HepG2 (cell line): ENCODE measurements around the gene FEV. TPM values are rescaled to one million over a fixed set of nuclear protein-coding genes. Genes with fewer than 3 reads are reported as not detected.

ENCODE experiments used
- ATAC-seq: fragments of 200-7000 bp; cut with Tn5 transposase; 3 replicates; pipeline ENCODE4 v1.9.1; 2020; ENCODE audit warnings: mild to moderate bottlenecking, moderate library complexity
- BruUV-seq: library from RNA; stranded (reverse); fragments of 400-500 nt; replicated peaks from 2 replicates; lab custom pipeline; 2021; lab: Mats Ljungman, UMichigan
- CTCF ChIA-PET: fragments of 300-600 bp; formaldehyde crosslinking; extraction: SDS; loops from one replicate; lab custom pipeline; 2021; ENCODE audit warnings: low total read pairs, inconsistent platforms, low intra/inter-chr PET ratio; lab: Yijun Ruan, JAX
- POLR2A ChIA-PET: fragments of 350-600 bp; sonication (Branson Sonifier 250); formaldehyde crosslinking; loops from one replicate; lab custom pipeline; 2020; ENCODE audit warnings: antibody characterized with exemption, inconsistent platforms; lab: Yijun Ruan, JAX
- DNase-seq: peaks from one replicate; pipeline ENCODE4 v3.0.0-alpha.2; 2015; ENCODE audit warnings: low spot score
- FAIRE-seq: peaks from 3 replicates; lab custom pipeline; 2011; peaks lifted over from hg19 to GRCh38; lab: Jason Lieb, UNC
- H2AFZ ChIP-seq: one replicate; pipeline ENCODE4 v1.6.1; 2011; ENCODE audit warnings: low read length, inconsistent platforms
- H3K27ac ChIP-seq: fragments of 300-600 bp; 3 replicates; pipeline ENCODE4 v1.8.0; 2011; ENCODE audit warnings: mixed run types, mild to moderate bottlenecking, mixed read lengths, low read length, inconsistent platforms; ENCODE audit not compliant: insufficient read depth; ENCODE audit errors: extremely low read length
- H3K27me3 ChIP-seq, 2 experiments: fragments of 200-600 bp in 1 of 2; 2 replicates in 1 of 2; 3 replicates in 1 of 2; pipeline versions ENCODE4 v1.6.0 to v1.8.0; 2011; ENCODE audit warnings: low read length in 2 of 2, mild to moderate bottlenecking in 2 of 2, moderate library complexity in 2 of 2, inconsistent platforms in 1 of 2; ENCODE audit not compliant: insufficient read depth in 2 of 2, control insufficient read depth in 1 of 2
- H3K36me3 ChIP-seq, 2 experiments: fragments of 200-600 bp in 1 of 2; replicated peaks in 1 of 2; 2 replicates in 1 of 2; 3 replicates in 1 of 2; pipeline versions ENCODE4 v1.5.1 to v1.8.0; 2011; ENCODE audit warnings: low read length in 2 of 2, inconsistent platforms in 1 of 2; ENCODE audit not compliant: insufficient read depth in 2 of 2, control insufficient read depth in 1 of 2
- H3K4me1 ChIP-seq: 2 replicates; pipeline ENCODE4 v1.5.1; 2012; ENCODE audit warnings: low read length, inconsistent platforms; ENCODE audit not compliant: insufficient read depth
- H3K4me2 ChIP-seq: 2 replicates; pipeline ENCODE4 v1.6.0; 2011; ENCODE audit warnings: low read depth, low read length, inconsistent platforms
- H3K4me3 ChIP-seq, 3 experiments: fragments of 200-600 bp in 1 of 3; sonication (generic), shearing (Covaris generic) in 1 of 3; replicated peaks in 1 of 3; 2 replicates each; pipeline ENCODE4 v1.5.1; 2011 to 2016; ENCODE audit warnings: low read length in 3 of 3, inconsistent platforms in 2 of 3, low read depth in 2 of 3, mild to moderate bottlenecking in 2 of 3, control low read depth in 1 of 3, mixed read lengths in 1 of 3; ENCODE audit not compliant: insufficient read depth in 1 of 3
- H3K79me2 ChIP-seq: one replicate; pipeline ENCODE4 v1.6.1; 2011; ENCODE audit warnings: low read length, inconsistent platforms; ENCODE audit not compliant: insufficient read depth
- H3K9ac ChIP-seq: 2 replicates; pipeline ENCODE4 v1.6.0; 2011; ENCODE audit warnings: mild to moderate bottlenecking, low read depth, low read length, inconsistent platforms; ENCODE audit not compliant: insufficient read depth
- H3K9me3 ChIP-seq: 2 replicates; pipeline ENCODE4 v1.5.1; 2012; ENCODE audit warnings: mild to moderate bottlenecking, low read length
- H4K20me1 ChIP-seq: 2 replicates; pipeline ENCODE4 v1.6.0; 2011; ENCODE audit warnings: inconsistent platforms, mild to moderate bottlenecking, low read length, moderate library complexity; ENCODE audit not compliant: insufficient read depth
- CEBPB ChIP-seq: IDR thresholded peaks from 2 replicates; pipeline ENCODE4 v1.6.1; 2011; ENCODE audit warnings: low read depth, low read length, improper control_type of control experiment, borderline replicate concordance
- HES4 ChIP-seq: sonication (generic); formaldehyde crosslinking; IDR thresholded peaks from 2 replicates; pipeline ENCODE4 v1.9.0; 2021; ENCODE audit warnings: mild to moderate bottlenecking, missing genetic modification reagents, borderline replicate concordance
- ZMAT3 ChIP-seq: sonication (generic); formaldehyde crosslinking; conservative IDR thresholded peaks from 2 replicates; pipeline ENCODE4 v1.7.0; 2021; ENCODE audit warnings: missing genetic modification reagents
- ZNF121 ChIP-seq: sonication (generic); formaldehyde crosslinking; IDR thresholded peaks from 2 replicates; pipeline ENCODE4 v1.5.0; 2020; ENCODE audit warnings: mild to moderate bottlenecking, missing genetic modification reagents
- WGBS: methylation state at CpG from one replicate; pipeline ENCODE4 v1.1.6; 2017; ENCODE audit warnings: low lambda C conversion rate; 5-methylcytosine and 5-hydroxymethylcytosine counted together
- in situ Hi-C: cut with HindIII; loops from 2 replicates; pipeline ENCODE4 v1.10.0; 2017; ENCODE audit warnings: low pct_unique_long_range_greater_than_20kb; ENCODE audit not compliant: extremely low pct_ligation_motif_present
- intact Hi-C: fragments of 100-400 bp; cut with micrococcal nuclease; formaldehyde crosslinking; loops from one replicate; pipeline ENCODE4 v1.10.0; 2022; ENCODE audit not compliant: unreplicated experiment
- polyA plus RNA-seq, 8 experiments: library from polyadenylated mRNA; depleted of rRNA in 3 of 8; stranded (reverse) in 7 of 8; unstranded in 1 of 8; fragments of >200 nt; fragmentation: Illumina TruSeq in 4 of 8; extraction: Trizol in 4 of 8; gene quantifications; 2 replicates each; pipeline versions ENCODE4 v1.2.1 to v1.2.3, GENCODE V29; 2011 to 2016; ENCODE audit warnings: low read depth in 4 of 8, missing spikeins in 1 of 8, mixed read lengths in 1 of 8; ENCODE audit not compliant: insufficient read depth in 1 of 8
- total RNA-seq, 5 experiments: library from RNA; depleted of rRNA; stranded (reverse); fragments of >200 nt; fragmentation: Illumina TruSeq; extraction: Trizol; gene quantifications; 2 replicates each; pipeline ENCODE4 v1.2.3, GENCODE V29; 2016; ENCODE audit warnings: low read depth in 1 of 5
- TF ChIP-seq, protein P1 (sequence below): sonication (generic); formaldehyde crosslinking; IDR thresholded peaks from 2 replicates; pipeline ENCODE4 v1.5.0; 2020; ENCODE audit warnings: missing genetic modification reagents

FEV gene
- total and polyA plus RNA-seq, 2 of the 13 experiments (the other 11 are each of a cell fraction or from before 2014, with no cell fraction given) = not detected

DNA sequence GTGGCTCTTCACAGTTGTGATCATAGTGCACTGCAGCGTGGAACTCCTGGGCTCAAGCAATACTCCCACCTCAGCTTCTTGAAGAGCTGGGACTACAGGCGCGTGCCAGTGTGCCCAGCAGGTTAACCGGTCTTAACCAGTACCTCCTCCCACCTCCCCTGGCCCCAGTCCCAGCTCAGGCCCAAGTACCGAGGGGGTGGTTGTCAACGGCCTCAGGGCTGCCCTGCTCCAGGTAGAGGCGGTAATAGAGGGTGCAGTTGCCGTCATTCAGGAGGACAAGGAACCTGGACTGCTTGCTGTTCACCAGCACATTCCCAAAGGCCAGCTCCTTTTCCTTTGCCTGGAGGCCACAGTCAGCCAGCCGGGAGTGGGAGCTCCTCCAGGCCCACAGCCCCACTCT is 36.6 kb upstream of the FEV start:
- CTCF ChIA-PET = no interaction called here
- intact Hi-C loops = no loop called here
- Histone ChIP-seq H3K4me1 (no peaks in the 10 kb centered on the region), H3K4me3 (no peak overlapping the region), H3K4me2 (no peak overlapping the region), H3K79me2 (no peaks in the 10 kb centered on the region), H3K36me3 (no peaks in the 10 kb centered on the region), H3K9ac (no peak overlapping the region), H3K9me3 (no peaks in the 10 kb centered on the region), H3K27me3 (peaks cover 41 to 94% of the 10 kb centered on the region in 2 experiments), H2AFZ (no peak overlapping the region), H4K20me1 (peaks cover 13% of the 10 kb centered on the region; the same call in 1 of the 2 replicates), H3K27ac (no peak overlapping the region)
- WGBS = 7% methylated on average over 5 of the region's 9 CpGs
- FAIRE-seq (no peak), DNase-seq (no peak), ATAC-seq (no peak)
- BruUV-seq = no TSS peak
- in situ Hi-C loops = no loop called here
- POLR2A ChIA-PET = no interaction called here
- TF ChIP-seq ZNF121 (CRISPR knock-in tag) = peak; percentile 50; the same call in 1 of the 2 replicates
- TF ChIP-seq, protein P1, sequence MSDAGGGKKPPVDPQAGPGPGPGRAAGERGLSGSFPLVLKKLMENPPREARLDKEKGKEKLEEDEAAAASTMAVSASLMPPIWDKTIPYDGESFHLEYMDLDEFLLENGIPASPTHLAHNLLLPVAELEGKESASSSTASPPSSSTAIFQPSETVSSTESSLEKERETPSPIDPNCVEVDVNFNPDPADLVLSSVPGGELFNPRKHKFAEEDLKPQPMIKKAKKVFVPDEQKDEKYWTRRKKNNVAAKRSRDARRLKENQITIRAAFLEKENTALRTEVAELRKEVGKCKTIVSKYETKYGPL = no peak
- TF ChIP-seq, all 625 proteins: peak for 1

DNA sequence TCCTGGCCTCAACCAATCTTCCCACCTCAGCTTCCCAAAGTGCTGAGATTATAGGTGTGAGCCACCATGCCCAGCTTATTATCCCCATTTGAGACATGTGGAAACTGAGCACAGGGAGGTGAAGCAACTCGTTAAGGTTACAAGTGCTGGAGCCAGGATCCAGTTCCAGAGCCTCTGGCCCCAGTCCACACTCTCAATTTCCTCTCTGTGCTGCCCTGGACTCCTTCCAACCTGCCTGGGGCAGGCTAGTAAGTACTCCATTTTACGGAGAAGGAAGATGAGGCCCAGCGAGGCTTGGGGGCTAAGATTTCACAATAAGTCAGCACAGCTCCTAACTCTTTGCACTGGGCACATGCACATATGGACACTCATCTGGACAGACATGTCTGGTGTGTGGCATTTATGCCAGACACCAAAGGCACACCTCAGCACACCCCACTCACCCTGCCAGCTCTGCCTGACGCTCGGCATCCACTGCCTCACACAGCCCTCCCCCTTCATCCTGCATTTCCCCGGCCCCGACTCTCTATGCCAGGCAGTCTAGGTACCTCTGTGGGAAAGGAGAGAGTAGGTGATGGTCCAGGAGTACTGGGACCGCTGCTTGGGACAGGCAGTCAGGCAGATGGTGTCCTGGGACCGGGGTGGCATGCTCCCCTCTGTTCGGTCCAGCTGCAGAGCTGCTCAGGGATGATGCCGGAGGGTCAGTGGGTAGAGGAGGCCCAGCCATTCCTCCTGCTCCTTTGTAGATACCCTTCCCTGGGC is 35.8 kb upstream of the FEV start:
- no peaks in the 10 kb centered on the region for H3K9me3 ChIP-seq
- no peak overlapping the region for H3K4me2 ChIP-seq
- in situ Hi-C loops = no loop called here
- POLR2A ChIA-PET = no interaction called here
- no peak for ATAC-seq
- H3K9ac ChIP-seq = no peak overlapping the region
- WGBS = 21% methylated on average over 11 of the region's 11 CpGs
- intact Hi-C loops = no loop called here
- H3K27me3 ChIP-seq = peaks cover 38 to 89% of the 10 kb centered on the region in 2 experiments
- H3K27ac ChIP-seq = no peak overlapping the region
- H3K4me3 ChIP-seq = no peak overlapping the region
- TF ChIP-seq HES4 (CRISPR knock-in tag) = peak; percentile 32; the same call in 1 of the 2 replicates
- TF ChIP-seq ZMAT3 (CRISPR knock-in tag) = no peak
- peak; percentile 53 for TF ChIP-seq CEBPB
- H4K20me1 ChIP-seq = peaks cover 11% of the 10 kb centered on the region; the same call in 1 of the 2 replicates
- no peak for FAIRE-seq
- DNase-seq = no peak
- no peaks in the 10 kb centered on the region for H3K79me2 ChIP-seq
- no peaks in the 10 kb centered on the region for H3K4me1 ChIP-seq
- no peak overlapping the region for H2AFZ ChIP-seq
- H3K36me3 ChIP-seq = no peaks in the 10 kb centered on the region
- CTCF ChIA-PET = no interaction called here
- BruUV-seq = no TSS peak
